HEK293 (cell line): Measurements from ENCODE around the gene DCTN2.

Experiments used
- CTCF ChIA-PET: fragments of 350-600 bp; formaldehyde crosslinking; extraction: SDS; loops from one replicate; lab custom pipeline; 2021; ENCODE audit warnings: antibody characterized with exemption; lab: Yijun Ruan, JAX
- POLR2A ChIA-PET: fragments of 300-600 bp; formaldehyde crosslinking; extraction: SDS; loops from one replicate; lab custom pipeline; 2020; ENCODE audit warnings: antibody characterized with exemption, inconsistent platforms; lab: Yijun Ruan, JAX
- H3K27ac ChIP-seq: fragments of 200-500 bp; sonication (Bioruptor generic); 2 replicates; pipeline ENCODE4 v1.5.1; 2014; ENCODE audit warnings: low read depth, low read length, control low read depth, inconsistent platforms; ENCODE audit errors: extremely low read depth
- H3K36me3 ChIP-seq, 2 experiments: fragments of 200-500 bp in 1 of 2; sonication (Bioruptor generic) in 1 of 2; 1 replicate in 1 of 2; 2 replicates in 1 of 2; pipeline ENCODE4 v1.5.1; 2014 to 2017; ENCODE audit warnings: inconsistent platforms in 2 of 2, low read length in 2 of 2; ENCODE audit not compliant: control insufficient read depth in 2 of 2, insufficient read depth in 1 of 2
- H3K4me1 ChIP-seq: fragments of 200-500 bp; sonication (Bioruptor generic); 2 replicates; pipeline ENCODE4 v1.5.1; 2014; ENCODE audit warnings: mild to moderate bottlenecking, low read length, inconsistent platforms; ENCODE audit not compliant: control insufficient read depth, insufficient read depth
- H3K4me3 ChIP-seq: 2 replicates; pipeline ENCODE4 v1.5.1; 2011; ENCODE audit warnings: low read depth, mild to moderate bottlenecking, control low read depth, low read length, moderate library complexity
- H3K9me3 ChIP-seq: fragments of 200-500 bp; sonication (Bioruptor generic); 2 replicates; pipeline ENCODE4 v1.5.1; 2014; ENCODE audit warnings: low read depth, low read length, inconsistent platforms; ENCODE audit not compliant: control insufficient read depth, insufficient read depth
- KLF8 ChIP-seq: fragments of 450-650 bp; formaldehyde crosslinking; IDR thresholded peaks from 2 replicates; pipeline ENCODE4 v1.5.1; 2016; ENCODE audit warnings: missing biosample characterization, missing genetic modification characterization
- PRDM1 ChIP-seq: fragments of 450-650 bp; formaldehyde crosslinking; IDR thresholded peaks from 2 replicates; pipeline ENCODE4; 2016; ENCODE audit warnings: missing biosample characterization, missing genetic modification characterization
- PRDM10 ChIP-seq: fragments of 450-650 bp; formaldehyde crosslinking; IDR thresholded peaks from 2 replicates; pipeline ENCODE4 v1.5.1; 2016; ENCODE audit warnings: missing biosample characterization, missing genetic modification characterization
- ZBTB8A ChIP-seq: fragments of 450-650 bp; formaldehyde crosslinking; IDR thresholded peaks from 2 replicates; pipeline ENCODE4 v1.5.1; 2016; ENCODE audit warnings: missing biosample characterization, missing genetic modification characterization
- ZEB2 ChIP-seq: fragments of 450-650 bp; formaldehyde crosslinking; IDR thresholded peaks from 2 replicates; pipeline ENCODE4 v1.5.1; 2016; ENCODE audit warnings: missing biosample characterization, missing genetic modification characterization
- ZFHX2 ChIP-seq: fragments of 450-650 bp; formaldehyde crosslinking; conservative IDR thresholded peaks from 2 replicates; pipeline ENCODE4 v1.5.1; 2016; ENCODE audit warnings: missing biosample characterization, missing genetic modification characterization
- ZIC2 ChIP-seq: fragments of 450-650 bp; formaldehyde crosslinking; IDR thresholded peaks from 2 replicates; pipeline ENCODE4 v1.5.1; 2016; ENCODE audit warnings: missing biosample characterization, missing genetic modification characterization
- ZNF114 ChIP-seq: fragments of 450-650 bp; formaldehyde crosslinking; IDR thresholded peaks from 2 replicates; pipeline ENCODE4 v1.5.0; 2017; ENCODE audit warnings: missing biosample characterization, missing genetic modification characterization
- ZNF248 ChIP-seq: fragments of 450-650 bp; formaldehyde crosslinking; IDR thresholded peaks from 2 replicates; pipeline ENCODE4 v1.5.1; 2017; ENCODE audit warnings: missing biosample characterization, missing genetic modification characterization
- ZNF324 ChIP-seq: fragments of 450-650 bp; formaldehyde crosslinking; IDR thresholded peaks from 2 replicates; pipeline ENCODE4 v1.5.1; 2016; ENCODE audit warnings: missing biosample characterization, missing genetic modification characterization
- ZNF350 ChIP-seq: fragments of 450-650 bp; formaldehyde crosslinking; IDR thresholded peaks from 2 replicates; pipeline ENCODE4 v1.5.0; 2017; ENCODE audit warnings: missing biosample characterization, mild to moderate bottlenecking, missing genetic modification characterization
- ZNF362 ChIP-seq: fragments of 450-650 bp; formaldehyde crosslinking; IDR thresholded peaks from 2 replicates; pipeline ENCODE4 v1.5.1; 2016; ENCODE audit warnings: missing biosample characterization, missing genetic modification characterization
- ZNF391 ChIP-seq: fragments of 450-650 bp; formaldehyde crosslinking; IDR thresholded peaks from 2 replicates; pipeline ENCODE4 v1.5.1; 2016; ENCODE audit warnings: low read depth, missing biosample characterization, missing genetic modification characterization, borderline replicate concordance
- ZNF394 ChIP-seq: fragments of 450-650 bp; formaldehyde crosslinking; IDR thresholded peaks from 2 replicates; pipeline ENCODE4 v1.5.1; 2016; ENCODE audit warnings: missing biosample characterization, missing genetic modification characterization, mild to moderate bottlenecking, moderate library complexity, borderline replicate concordance
- ZNF426 ChIP-seq: fragments of 450-650 bp; formaldehyde crosslinking; IDR thresholded peaks from 2 replicates; pipeline ENCODE4 v1.5.1; 2017; ENCODE audit warnings: missing biosample characterization, missing genetic modification characterization, mild to moderate bottlenecking, inconsistent platforms, moderate library complexity
- ZNF560 ChIP-seq: fragments of 450-650 bp; formaldehyde crosslinking; IDR thresholded peaks from 2 replicates; pipeline ENCODE4 v1.5.1; 2017; ENCODE audit warnings: missing biosample characterization, missing genetic modification characterization, borderline replicate concordance
- ZNF561 ChIP-seq: fragments of 450-650 bp; IDR thresholded peaks from 2 replicates; pipeline ENCODE4 v1.5.1; 2018; ENCODE audit warnings: missing biosample characterization, missing genetic modification characterization, borderline replicate concordance
- ZNF600 ChIP-seq: fragments of 450-650 bp; formaldehyde crosslinking; IDR thresholded peaks from 2 replicates; pipeline ENCODE4 v1.5.1; 2016; ENCODE audit warnings: missing biosample characterization, missing genetic modification characterization
- ZNF629 ChIP-seq: fragments of 450-650 bp; formaldehyde crosslinking; IDR thresholded peaks from 2 replicates; pipeline ENCODE4 v1.5.1; 2017; ENCODE audit warnings: missing biosample characterization, missing genetic modification characterization
- ZNF677 ChIP-seq: fragments of 450-650 bp; IDR thresholded peaks from 2 replicates; pipeline ENCODE4 v1.5.0; 2018; ENCODE audit warnings: missing biosample characterization, mild to moderate bottlenecking, missing genetic modification characterization, moderate library complexity
- ZNF76 ChIP-seq: fragments of 450-650 bp; formaldehyde crosslinking; IDR thresholded peaks from 2 replicates; pipeline ENCODE4; 2016; ENCODE audit warnings: low read depth, missing biosample characterization, missing genetic modification characterization, borderline replicate concordance
- ZNF843 ChIP-seq: fragments of 450-650 bp; formaldehyde crosslinking; IDR thresholded peaks from 2 replicates; pipeline ENCODE4 v1.5.1; 2016; ENCODE audit warnings: missing biosample characterization, missing genetic modification characterization
- ZSCAN23 ChIP-seq: fragments of 450-650 bp; formaldehyde crosslinking; IDR thresholded peaks from 2 replicates; pipeline ENCODE4 v1.5.1; 2016; ENCODE audit warnings: missing biosample characterization, missing genetic modification characterization
- TF ChIP-seq, protein P1 (sequence below): fragments of 450-650 bp; formaldehyde crosslinking; IDR thresholded peaks from 2 replicates; pipeline ENCODE4 v1.5.0; 2017; ENCODE audit warnings: missing biosample characterization, missing genetic modification characterization, borderline replicate concordance
- TF ChIP-seq, protein P2 (sequence below): fragments of 450-650 bp; formaldehyde crosslinking; IDR thresholded peaks from 2 replicates; pipeline ENCODE4 v1.5.1; 2017; ENCODE audit warnings: missing biosample characterization, missing genetic modification characterization

The DCTN2 gene

GRCh38 chr12:57522887-57523705 lies 23.9 kb downstream of the DCTN2 start (continued):
- TF ChIP-seq ZNF362 (tag by site-specific recombination), result no peak
- peak; percentile 10; the same call in 1 of the 2 replicates for TF ChIP-seq KLF8 (tag by site-specific recombination)
- 0 out of 2 replicates have a peak, but pooled peaks have one; percentile 32 for TF ChIP-seq ZNF600 (tag by site-specific recombination)
- peak; percentile 18; the same call in 1 of the 2 replicates for TF ChIP-seq ZBTB8A
- TF ChIP-seq ZNF560 (tag by site-specific recombination), result no peak
- TF ChIP-seq PRDM10, result peak; percentile 58; the same call in 1 of the 2 replicates
- TF ChIP-seq ZNF394 (tag by site-specific recombination), result 0 out of 2 replicates have a peak, but pooled peaks have one; percentile 35
- TF ChIP-seq ZIC2 (tag by site-specific recombination), result peak; percentile 38; the same call in 1 of the 2 replicates

DNA sequence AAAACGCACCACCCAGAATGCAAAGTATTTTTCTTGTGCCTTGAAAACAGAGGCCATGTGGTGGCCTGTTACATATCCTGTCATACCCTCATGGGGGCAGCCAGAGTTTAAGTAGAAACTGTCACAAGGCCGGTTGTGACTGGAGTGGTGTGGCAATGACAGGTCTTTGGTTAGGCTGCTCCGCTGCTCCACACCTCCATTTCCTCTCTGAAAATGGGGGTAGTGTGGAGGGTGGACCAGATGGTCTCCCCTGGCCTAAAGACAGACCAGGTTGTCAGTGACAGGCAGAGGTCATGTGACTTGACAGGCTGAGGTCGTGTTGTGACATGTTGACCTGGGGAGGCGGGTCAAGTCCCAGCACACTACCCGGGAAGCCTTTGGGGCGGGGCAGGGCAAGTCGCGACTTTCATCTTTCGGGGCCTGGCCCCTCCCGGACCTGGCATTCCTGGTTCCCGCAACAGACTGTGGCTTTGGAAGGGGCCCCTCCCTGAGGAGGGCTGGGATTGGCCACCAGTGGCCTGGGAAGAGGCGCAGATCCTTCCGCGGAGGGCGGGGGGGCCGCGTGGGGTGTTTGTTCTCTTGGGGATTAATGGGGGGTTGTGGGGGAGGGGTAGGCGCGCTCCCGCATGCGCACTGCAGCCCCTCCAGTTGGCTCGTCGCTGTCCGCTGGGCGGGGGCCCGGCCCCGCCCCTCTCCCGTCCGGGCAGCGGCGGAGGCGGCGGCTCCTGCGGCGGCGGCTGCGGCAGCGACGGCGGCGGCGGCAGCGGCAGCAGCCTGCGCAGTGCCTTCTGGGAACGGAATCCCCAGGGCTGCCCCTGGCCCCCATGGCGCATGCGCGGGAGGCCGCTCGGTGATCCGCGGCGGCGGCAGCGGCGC lies 24.7 kb downstream of the DCTN2 start, which contains the start of gene MBD6:
TSS of gene MBD6 (plus strand) at position 814 of the 876 bp plus-strand sequence. CDS start 1,480 bp downstream, outside the sequence.
- Histone ChIP-seq H3K4me3 (peak within 1 kb of the TSS; percentile 59), H3K9me3 (no peaks in the 10 kb centered on the region), H3K4me1 (peaks cover 13% of the 10 kb centered on the region), H3K27ac (peak within 1 kb of the TSS; percentile 94), H3K36me3 (peaks cover 0 to 54% of the 10 kb centered on the region in 2 experiments; a peak in 2 of 3 replicates)
- ChIA-PET POLR2A (interaction anchor here (1.0 to 2.6 kb wide), 2 partner anchors 15 to 24 kb away, joined by 3 to 16 read pairs; partner anchors contain the start of gene DCTN2), CTCF (interaction anchor here (0.6 kb wide), 1 partner anchor 60 kb away, joined by 3 read pairs; no protein-coding TSS in a partner anchor)
- no peak for TF ChIP-seq ZNF248
- TF ChIP-seq ZNF677 (tag by site-specific recombination), result no peak
- TF ChIP-seq ZNF426 (tag by site-specific recombination), result no peak
- peak; percentile 91 for TF ChIP-seq ZEB2 (tag by site-specific recombination)
- peak; percentile 22; the same call in 1 of the 2 replicates for TF ChIP-seq PRDM1
- no peak for TF ChIP-seq ZNF114 (tag by site-specific recombination)
- no peak for TF ChIP-seq ZNF350 (tag by site-specific recombination)
- TF ChIP-seq ZNF391 (tag by site-specific recombination), result peak; percentile 71; the same call in 1 of the 2 replicates
- TF ChIP-seq, protein P1, sequence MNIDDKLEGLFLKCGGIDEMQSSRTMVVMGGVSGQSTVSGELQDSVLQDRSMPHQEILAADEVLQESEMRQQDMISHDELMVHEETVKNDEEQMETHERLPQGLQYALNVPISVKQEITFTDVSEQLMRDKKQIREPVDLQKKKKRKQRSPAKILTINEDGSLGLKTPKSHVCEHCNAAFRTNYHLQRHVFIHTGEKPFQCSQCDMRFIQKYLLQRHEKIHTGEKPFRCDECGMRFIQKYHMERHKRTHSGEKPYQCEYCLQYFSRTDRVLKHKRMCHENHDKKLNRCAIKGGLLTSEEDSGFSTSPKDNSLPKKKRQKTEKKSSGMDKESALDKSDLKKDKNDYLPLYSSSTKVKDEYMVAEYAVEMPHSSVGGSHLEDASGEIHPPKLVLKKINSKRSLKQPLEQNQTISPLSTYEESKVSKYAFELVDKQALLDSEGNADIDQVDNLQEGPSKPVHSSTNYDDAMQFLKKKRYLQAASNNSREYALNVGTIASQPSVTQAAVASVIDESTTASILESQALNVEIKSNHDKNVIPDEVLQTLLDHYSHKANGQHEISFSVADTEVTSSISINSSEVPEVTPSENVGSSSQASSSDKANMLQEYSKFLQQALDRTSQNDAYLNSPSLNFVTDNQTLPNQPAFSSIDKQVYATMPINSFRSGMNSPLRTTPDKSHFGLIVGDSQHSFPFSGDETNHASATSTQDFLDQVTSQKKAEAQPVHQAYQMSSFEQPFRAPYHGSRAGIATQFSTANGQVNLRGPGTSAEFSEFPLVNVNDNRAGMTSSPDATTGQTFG (tag by site-specific recombination), result no peak
- TF ChIP-seq ZNF324 (tag by site-specific recombination), result peak; percentile 74; the same call in 1 of the 2 replicates
- TF ChIP-seq ZNF843 (tag by site-specific recombination), result peak; percentile 60
- 0 out of 2 replicates have a peak, but pooled peaks have one; percentile 55 for TF ChIP-seq ZSCAN23 (tag by site-specific recombination)
- TF ChIP-seq ZNF76 (tag by site-specific recombination), result peak; percentile 47; the same call in 1 of the 2 replicates
- TF ChIP-seq, protein P2, sequence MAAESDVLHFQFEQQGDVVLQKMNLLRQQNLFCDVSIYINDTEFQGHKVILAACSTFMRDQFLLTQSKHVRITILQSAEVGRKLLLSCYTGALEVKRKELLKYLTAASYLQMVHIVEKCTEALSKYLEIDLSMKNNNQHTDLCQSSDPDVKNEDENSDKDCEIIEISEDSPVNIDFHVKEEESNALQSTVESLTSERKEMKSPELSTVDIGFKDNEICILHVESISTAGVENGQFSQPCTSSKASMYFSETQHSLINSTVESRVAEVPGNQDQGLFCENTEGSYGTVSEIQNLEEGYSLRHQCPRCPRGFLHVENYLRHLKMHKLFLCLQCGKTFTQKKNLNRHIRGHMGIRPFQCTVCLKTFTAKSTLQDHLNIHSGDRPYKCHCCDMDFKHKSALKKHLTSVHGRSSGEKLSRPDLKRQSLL (tag by site-specific recombination), result no peak
- TF ChIP-seq ZFHX2 (tag by site-specific recombination), result peak; percentile 68; the same call in 1 of the 2 replicates
- TF ChIP-seq ZNF629, result peak; percentile 80
- TF ChIP-seq ZNF561 (tag by site-specific recombination), result peak; percentile 34; the same call in 1 of the 2 replicates
